Astrocyte (in vitro differentiated cells and primary cell): ENCODE measurements around the gene PPM1A.

Experiments
- CTCF ChIP-seq: IDR thresholded peaks from 2 replicates; pipeline ENCODE4 v1.5.1; 2011; ENCODE audit warnings: low read depth, mild to moderate bottlenecking, inconsistent platforms, low read length, moderate library complexity; ENCODE audit not compliant: insufficient read depth
- EZH2 ChIP-seq: IDR thresholded peaks from 2 replicates; pipeline ENCODE4 v1.6.1; 2012; ENCODE audit warnings: mild to moderate bottlenecking, low read length, inconsistent platforms; ENCODE audit not compliant: insufficient read depth

GRCh38 chr14:60227291-60227690, 21.7 kb upstream of the PPM1A start:
- no peak for TF ChIP-seq CTCF
- no peak for TF ChIP-seq EZH2
